GM18858 (cell line): ENCODE results near the gene HRCT1.
"Not testable (repeated sequence)": the region's sequence is repeated elsewhere in the genome, so short reads cannot be mapped to it uniquely, and the experiment has no call there.

Experiments used
- ATAC-seq: cut with Tn5 transposase; IDR thresholded peaks from one replicate; pipeline ENCODE4 v1.9.1; 2021; ENCODE audit not compliant: unreplicated experiment

The HRCT1 gene

DNA sequence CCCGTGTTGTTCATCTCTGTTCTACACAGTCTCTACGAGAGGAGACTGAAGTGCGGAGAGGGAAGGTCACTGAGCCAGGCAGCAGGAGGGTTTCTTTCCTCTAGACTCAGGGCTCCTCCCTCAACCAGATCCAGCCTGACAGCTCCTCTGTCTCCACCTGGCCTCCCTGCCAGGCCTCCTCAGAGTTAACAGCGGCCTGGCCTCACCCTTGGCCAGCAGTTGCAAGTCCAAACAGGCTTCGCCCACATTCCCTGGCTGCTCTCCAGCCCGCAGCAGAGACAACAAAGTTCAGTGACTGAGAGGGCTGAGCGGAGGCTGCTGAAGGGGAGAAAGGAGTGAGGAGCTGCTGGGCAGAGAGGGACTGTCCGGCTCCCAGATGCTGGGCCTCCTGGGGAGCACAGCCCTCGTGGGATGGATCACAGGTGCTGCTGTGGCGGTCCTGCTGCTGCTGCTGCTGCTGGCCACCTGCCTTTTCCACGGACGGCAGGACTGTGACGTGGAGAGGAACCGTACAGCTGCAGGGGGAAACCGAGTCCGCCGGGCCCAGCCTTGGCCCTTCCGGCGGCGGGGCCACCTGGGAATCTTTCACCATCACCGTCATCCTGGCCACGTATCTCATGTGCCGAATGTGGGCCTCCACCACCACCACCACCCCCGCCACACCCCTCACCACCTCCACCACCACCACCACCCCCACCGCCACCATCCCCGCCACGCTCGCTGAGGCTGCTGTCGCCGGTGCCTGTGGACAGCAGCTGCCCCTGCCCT lies at the start of gene HRCT1:
Gene HRCT1 (plus strand): TSS at position 291 of the 768 bp plus-strand sequence. CDS start 86 bp downstream, at position 377.
- no peak for ATAC-seq

DNA sequence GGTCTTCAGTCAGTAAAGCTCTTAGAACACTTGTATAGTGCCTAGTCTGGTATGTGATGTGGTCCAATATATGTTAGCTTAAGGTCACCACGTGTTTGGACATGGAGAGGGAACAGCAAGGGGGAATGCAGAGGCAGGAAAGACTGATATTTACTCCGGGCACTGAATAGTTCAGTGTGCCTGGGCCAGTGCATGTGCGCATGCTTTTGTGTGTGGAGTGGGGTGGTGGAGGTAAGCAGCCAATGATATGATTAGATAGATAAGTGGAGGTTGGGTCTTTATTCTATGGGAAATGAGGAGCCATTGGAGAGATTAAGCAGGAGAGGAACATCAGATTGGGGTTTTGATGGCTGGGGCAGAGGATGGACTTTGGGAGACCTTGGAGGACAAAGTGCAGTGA lies 49.8 kb upstream of the HRCT1 start:
- no peak for ATAC-seq

DNA sequence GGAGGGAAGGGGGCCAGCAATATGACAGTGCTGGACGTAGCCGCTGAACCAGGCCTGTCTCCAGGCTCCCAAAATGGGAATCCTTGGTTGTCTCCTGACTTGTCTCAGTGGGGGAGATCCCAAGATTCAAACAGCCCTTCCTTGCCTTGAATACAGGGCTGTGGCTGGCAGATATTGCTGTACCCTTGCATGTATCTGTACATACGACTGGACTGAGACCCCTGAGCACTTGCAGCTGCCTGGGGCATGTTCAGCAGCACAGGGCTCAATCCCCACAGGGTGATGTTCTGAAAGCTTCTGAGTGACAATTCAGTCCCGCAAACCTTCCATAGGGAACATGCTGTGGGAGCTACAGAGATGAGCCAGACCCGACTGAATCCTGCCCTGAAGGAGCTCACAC lies 49.1 kb upstream of the HRCT1 start:
- no peak for ATAC-seq

DNA sequence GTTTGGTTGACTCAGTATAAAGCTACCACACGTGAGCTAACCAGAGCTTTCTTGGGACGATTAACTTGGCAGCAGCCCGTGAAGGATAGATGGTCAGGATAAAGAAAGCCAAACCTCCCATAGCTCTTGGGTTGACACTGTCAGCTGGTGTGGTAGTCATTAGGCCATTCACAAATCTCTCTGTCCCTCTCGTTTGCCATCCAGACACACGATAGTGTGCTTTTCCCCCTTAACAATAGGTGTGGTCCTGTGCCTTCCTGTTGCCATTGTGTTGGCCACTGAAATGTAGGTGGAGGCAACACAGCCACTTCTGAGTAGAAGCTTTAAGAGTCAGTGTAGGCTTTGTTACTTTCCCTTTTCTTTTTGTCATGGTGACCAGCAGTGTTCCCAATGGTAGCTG lies 47.5 kb upstream of the HRCT1 start:
- ATAC-seq = no peak

DNA sequence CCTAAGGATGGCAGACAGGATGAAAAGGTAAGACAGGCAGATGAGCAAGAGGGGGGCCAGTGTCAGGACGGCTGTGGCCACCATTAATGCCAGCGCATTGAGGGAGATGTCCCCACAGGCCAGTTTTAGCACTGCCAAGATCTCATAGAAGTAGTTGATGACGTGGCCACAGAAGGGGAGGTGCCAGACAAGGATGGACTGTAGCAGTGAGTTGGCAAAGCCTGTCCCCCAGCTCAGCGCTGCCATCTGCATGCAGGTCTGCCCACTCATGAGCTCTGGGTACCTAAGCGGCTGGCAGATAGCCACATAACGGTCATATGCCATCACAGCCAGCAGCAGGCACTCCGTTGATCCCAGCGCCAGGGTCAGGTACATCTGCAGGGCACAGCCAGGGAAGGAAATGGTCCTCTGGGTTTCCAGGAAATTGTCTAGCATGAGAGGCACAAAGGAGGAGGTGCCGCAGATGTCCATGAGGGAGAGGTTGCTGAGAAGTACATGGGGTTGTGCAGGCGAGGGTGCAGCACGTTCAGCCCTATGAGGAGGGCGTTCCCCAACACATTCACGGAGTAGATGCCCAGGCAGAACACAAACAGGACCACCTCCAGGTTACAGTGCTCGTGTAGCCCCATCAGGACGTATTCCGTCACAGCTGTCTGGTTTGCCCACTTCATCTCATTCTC lies 46.6 kb upstream of the HRCT1 start:
- no peak for ATAC-seq

DNA sequence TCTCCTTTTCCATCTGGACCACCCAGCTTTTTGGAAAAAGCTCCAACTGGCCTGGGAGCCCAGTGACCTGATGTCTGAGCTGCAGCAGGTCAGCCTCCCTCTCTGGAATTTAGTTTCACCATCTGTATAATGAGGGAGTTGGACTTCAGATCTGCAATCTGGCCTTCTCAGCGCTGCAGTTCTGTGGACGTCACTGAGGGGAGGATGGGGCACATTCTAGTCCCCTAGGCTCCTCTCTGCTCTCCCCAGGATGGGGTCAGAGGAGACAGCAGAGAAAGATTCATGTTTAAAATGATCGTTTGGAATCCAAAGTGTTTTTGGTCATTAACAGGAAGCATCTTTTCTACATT lies 46.0 kb upstream of the HRCT1 start:
- ATAC-seq = no peak

DNA sequence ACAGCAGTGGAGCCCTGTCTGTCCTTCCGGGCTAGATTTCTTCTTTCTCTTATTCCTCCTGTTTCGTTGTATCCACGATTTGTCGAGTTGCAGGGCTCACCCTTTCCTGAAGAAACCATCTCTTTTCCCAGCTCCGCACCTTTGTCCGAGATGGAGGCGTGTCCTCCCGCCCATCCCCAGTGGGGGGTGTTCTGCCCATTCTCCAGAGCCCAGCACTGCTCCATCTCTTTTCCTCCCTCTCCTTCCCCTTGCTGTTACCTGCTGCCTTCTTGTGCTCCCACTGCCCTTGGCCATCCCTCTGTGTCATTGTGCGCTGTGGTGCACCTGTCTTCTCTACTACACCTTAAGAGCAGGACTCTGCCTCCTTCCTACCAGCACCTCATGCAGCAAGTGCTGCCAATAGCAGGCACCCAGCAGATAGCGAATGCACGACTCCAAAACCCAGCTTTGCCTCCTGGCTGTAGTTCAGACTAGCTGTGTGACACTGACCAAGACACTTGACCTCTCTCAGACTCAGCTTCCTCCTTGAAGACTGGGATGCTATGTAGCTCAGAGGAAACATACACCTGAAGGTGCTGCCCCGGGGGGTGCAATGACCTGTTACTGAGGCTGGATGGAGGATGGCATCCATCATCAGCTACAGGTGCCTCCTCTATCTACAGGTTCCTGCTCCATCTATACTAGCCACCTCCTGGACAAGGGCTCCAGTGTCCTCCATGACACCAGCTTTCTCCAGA lies 44.7 kb upstream of the HRCT1 start:
- ATAC-seq = no peak

DNA sequence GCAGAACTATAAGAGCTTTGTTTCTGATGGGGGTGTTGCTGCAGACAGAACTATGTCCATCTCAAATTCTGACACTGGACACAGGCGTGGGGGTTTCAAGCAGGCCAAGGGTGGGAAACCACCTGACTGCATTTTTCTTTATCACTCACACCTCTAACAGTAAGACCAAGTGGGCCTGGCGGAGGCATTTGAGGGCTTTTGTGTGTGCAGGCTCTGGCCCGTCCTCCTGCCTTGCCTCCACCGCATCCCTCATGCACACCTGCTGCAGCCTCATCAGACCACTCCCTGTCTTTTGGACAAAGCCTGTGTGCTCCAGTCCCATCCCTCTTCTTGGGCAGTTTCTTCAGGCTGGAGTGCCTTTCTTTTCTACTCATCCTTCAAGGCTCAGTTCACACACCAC lies 43.7 kb upstream of the HRCT1 start:
- no peak for ATAC-seq

DNA sequence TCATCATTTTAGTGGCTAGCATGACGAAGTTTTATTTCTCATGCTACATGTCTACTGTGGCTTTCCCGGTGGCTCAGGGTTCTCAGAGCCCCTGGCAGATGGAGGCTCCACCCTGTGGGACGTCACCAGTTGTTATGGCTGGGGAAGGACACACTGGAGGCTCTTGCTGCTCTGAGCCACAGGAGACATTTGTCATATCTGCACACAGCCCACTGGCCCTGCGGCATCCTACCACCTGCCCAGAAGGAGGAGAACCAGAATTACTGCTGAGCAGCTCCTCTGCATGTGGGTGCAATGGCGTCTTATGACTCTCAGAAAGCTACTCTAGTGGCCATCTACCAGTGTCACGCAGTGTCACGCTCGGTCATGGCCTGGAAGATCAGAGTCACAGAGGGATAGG lies 42.4 kb upstream of the HRCT1 start:
- no peak for ATAC-seq

DNA sequence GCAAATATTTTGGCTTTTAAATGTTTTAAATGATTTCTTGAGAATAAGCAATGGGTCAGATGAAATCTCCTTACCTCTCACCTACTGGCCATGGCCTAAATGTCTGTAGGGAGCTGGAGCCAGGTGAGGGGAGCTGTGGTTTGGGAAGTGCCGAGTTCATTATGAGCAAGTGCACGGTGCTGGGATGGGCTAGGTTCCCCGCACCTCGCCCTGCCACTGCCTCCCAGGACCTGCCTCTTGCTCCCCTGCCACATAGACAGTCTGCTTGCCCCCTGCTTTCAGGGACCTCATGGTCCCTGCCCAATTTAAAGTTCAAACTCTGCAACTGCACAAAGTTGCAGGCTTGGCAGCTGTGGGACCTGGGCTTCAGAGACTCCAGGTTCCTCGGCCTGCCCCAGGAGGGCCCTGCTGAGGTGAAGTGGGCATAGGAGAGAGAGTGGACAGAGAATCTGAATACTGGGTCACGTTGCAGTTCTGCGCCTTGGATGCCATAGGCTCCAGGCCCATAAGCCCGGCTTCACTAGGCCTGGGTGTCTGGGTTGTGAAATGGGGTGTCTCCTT lies 41.2 kb upstream of the HRCT1 start:
- ATAC-seq = no peak

DNA sequence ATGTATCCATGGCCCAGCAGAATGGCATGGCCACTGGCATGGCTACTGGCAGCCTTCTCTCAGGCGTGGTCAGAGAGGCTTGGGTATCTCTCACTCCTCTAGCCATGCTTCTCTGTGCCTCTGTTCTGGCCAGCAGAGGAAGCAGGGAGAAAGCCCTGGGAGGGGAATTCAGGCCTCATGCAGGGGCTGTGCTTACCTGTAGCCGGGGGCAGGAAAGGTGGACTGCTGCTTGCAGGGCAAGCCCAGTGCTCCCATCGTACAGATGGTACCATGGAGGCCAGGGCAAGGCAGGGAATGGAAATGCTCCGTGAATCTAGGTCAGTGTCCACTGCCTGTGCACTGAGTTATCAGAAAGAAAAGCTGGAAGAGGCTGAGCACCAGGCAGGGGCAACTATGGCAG lies 38.5 kb upstream of the HRCT1 start:
- ATAC-seq = no peak

DNA sequence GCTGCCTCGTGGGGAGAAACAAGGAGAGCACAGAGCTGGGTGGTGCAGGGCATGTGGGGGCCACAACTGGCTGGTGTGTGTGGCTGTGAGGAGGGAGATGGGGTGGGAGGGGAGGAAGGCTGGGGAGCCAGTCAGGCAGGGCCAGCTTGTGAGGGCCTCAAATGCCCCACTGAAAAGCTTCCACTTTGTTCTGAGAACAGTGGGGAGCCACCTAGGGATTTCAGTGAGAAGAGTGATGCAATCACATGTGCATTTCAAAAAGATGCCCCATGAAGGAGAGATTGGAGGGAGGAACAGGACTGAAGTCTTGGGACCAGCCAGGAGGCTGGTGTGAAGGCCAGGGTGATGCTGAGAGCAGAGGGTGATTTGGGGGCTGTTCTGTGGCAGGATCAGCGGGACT lies 37.1 kb upstream of the HRCT1 start:
- no peak for ATAC-seq

DNA sequence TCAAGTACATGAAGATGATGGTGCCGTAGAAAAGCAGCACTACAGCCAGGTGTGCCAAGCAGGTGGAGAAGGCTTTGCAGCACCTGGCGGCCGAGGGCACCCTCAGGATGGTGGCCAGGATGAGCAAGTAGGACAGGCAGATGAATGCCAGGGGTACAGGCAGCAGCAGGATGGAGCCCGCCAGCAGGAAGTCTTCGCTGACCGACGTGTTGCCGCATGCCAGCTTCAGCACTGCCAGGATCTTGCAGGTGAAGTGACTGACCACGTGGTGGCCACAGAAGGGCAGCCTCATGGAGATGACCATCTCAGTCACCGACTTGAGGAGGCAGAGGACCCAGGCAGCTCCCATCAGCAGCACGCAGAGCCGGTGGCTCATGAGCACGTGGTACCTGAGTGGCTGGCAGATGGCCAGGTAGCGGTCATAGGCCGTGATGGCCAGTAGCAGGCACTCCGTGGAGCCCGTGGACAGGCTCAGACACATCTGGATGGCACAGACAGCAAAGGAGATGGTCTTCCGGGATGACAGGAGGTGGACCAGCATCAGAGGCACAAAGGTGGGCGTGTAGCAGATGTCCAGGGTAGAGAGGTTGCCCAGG lies 36.3 kb upstream of the HRCT1 start:
- no peak for ATAC-seq

DNA sequence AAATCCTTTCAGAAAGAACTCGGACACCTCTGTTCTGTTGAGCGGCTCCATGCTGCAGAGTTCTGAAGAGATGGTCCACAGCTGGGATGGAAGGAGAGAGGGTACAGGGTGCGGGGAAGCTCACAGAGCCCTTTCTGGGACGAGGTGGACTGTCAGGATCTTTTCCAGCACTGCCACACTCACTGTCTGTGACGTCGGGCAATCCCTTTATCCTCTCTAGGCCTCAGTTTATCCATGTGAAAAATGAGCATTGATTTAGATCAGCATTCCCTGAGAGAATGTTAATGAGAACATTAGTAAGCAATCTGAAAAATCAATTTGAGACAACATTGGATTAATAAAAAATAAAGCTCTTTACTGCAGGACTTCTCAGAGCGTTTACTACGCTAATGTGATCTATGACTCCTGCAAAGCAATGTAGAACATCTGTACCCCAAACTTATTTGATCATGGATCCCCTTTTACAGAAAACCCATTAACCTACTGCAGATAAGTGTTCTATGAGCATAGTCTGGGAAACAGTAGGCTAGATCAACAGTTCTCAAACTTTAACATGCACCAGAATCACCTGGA lies 35.6 kb upstream of the HRCT1 start, which contains the start of gene OR13J1:
Gene OR13J1 (minus strand): TSS at position 51 of the 573 bp plus-strand sequence. CDS start 0 bp downstream, at position 51.
- no peak for ATAC-seq

DNA sequence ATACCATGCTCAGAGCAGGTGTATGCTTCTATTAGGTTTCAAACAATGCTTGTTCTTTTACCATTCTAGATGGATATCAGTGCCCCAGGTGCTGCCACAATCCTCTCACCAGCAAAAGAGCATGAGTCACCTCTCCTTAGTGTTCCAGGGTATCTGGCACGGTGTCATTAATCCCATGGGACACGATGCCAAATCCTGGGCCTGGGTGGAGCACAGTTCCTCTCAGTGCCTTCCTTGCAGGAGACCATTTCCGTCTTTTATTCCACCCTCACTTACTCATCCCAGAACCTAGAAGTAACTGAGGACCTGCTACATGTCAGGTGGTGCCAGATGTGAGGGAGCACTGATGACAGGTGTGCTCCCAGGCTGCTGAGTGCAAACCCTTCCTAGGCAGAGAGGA lies 34.5 kb upstream of the HRCT1 start:
- ATAC-seq = no peak

DNA sequence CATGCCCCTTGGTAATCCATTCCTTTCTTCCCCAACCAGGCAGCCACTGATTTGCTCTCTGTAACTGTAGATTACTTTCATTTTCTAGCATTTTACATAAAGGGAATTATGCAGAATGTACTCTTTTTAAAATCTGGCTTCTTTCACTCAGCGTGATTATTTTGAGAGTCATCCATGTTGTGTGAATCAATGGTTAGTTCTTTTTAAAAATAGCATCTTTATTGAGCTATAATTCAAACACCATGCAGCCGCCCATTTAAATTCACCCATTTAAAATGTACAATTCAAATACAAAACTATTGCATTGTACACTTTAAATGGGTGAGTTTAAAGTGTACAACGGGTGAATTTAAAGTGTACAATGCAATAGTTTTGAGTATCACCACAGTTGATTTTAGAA lies 33.5 kb upstream of the HRCT1 start:
- no peak for ATAC-seq

DNA sequence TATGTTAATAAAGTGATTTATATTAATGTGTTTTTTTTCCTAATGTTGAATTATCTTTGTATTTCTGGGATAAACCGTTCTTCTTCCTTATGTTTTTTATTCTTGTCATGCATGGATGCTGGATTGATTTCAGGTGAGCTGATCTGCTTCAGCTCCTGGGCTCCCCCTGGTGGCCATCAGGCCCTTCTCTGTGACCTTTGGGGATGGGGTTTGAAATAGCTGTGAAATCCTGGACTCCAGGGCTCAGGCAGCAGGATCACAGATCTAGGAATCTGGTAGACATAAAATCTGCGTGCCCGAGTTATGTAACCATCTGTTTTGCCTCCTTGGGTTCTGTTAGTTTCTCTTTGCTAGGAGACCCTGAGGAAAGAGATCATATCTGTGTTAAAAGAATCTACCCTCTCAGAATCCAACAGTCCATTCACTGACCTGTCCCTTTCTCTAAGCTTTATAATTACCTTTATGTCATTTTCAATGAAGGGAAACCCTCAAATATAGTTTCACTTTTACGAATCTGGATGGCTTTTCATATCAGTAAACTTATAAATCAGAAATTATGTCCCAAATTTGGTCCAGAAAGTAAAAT lies 23.6 kb upstream of the HRCT1 start:
- no peak for ATAC-seq

DNA sequence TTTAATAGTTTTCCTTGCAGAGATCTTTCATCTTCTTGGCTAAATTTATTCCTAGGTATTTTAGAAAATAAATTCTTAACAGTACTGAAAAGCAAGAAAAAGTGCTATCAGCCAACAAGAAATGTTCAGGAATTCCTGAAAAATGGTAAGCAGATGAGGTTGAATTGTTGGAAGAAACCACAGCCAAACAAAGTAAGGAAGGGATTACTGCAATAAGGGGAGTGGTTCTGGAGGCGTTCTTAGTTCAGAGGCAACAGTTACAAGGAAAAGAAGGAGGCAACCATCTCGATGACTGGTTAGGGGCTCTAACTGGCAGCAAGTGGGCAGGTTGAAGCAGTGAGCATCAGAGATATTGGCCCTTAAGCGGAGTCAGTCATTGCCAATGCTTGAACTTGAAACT lies 23.0 kb upstream of the HRCT1 start:
- no peak for ATAC-seq

DNA sequence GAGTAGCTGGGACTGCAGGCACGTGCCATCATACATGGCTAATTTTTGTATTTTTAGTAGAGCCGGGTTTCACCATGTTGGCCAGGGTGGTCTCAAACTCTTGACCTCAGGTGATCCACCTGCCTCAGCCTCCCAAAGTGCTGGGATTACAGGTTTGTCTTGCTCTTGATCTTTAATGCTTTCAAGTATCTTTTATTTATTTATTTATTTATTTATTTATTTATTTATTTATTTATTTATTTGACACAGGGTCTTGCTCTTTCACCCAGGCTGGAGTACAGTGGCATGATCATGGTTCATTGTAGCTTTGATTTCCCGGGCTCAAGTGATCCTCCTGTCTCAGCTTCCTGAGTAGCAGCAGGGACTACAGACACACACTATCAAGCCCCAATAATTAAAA lies 21.1 kb upstream of the HRCT1 start:
- ATAC-seq = not testable (repeated sequence)

DNA sequence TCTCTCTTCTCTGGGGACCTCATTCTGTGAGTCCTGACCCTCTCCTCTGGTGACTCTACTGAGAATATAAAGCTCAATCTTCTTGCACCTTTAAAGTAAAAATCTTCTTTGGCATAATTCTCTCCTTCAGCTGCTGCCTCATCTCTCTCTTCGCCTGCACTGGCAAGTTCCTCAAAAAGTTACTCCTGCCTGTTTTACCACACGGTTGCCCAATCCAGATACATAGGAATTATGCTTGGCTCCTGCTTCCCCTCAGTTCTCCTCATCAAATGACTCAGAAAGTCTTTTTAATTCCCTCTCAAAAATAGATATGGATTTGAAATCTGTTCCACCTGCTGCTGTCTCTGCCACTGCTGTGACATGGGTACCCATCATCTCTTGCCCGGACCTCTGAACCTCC lies 14.4 kb upstream of the HRCT1 start:
- ATAC-seq = no peak

DNA sequence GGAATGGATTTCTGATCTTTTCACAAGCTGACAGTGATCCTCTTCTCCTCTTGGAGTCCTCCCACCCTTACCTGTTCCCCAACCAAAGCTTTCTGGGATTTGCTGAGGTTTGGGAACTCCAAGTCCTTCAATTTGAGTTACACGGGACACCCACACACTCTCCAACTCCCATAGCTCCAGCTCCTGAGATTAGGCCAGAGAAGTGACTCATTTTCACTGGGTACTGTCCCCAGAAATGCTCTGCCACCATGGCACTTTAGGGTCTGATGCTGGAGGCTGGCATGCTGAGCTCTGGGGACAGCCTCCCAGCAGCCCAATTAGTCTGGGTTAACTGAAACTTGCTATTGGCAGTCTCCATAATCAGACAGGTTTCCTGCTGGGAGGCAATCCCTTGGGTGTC lies 14.0 kb upstream of the HRCT1 start:
- no peak for ATAC-seq
